NB4 (cell line): ENCODE measurements around the gene IFNA14.

Experiments
- DNase-seq: peaks from one replicate; pipeline ENCODE4 v3.0.0; 2010; ENCODE audit warnings: low read depth
- H3K4me3 ChIP-seq: one replicate; pipeline ENCODE4 v1.5.1; 2011; ENCODE audit warnings: mild to moderate bottlenecking, low read depth, low read length, moderate library complexity
- MAX ChIP-seq: IDR thresholded peaks from 2 replicates; pipeline ENCODE4 v1.6.1; 2011; ENCODE audit warnings: low read depth, low read length
- MYC ChIP-seq: IDR thresholded peaks from 2 replicates; pipeline ENCODE4 v1.6.1; 2011; ENCODE audit warnings: low read depth, low read length
- POLR2A ChIP-seq: IDR thresholded peaks from 2 replicates; pipeline ENCODE4 v1.6.1; 2011; ENCODE audit warnings: mild to moderate bottlenecking; ENCODE audit not compliant: insufficient read length; ENCODE audit errors: extremely low read depth
- TF ChIP-seq, protein P1 (sequence below): IDR thresholded peaks from one replicate; pipeline ENCODE4 v1.5.1; 2012; ENCODE audit warnings: low read depth, low read length

IFNA14 gene

GRCh38 chr9:21239911-21240310 lies at the start of gene IFNA14:
Gene IFNA14 (minus strand): TSS chr9:21240005. CDS start chr9:21239935, 70 bp downstream.
- no peak for DNase-seq
- TF ChIP-seq MAX (no peak), POLR2A (no peak), MYC (no peak)
- TF ChIP-seq, protein P1, sequence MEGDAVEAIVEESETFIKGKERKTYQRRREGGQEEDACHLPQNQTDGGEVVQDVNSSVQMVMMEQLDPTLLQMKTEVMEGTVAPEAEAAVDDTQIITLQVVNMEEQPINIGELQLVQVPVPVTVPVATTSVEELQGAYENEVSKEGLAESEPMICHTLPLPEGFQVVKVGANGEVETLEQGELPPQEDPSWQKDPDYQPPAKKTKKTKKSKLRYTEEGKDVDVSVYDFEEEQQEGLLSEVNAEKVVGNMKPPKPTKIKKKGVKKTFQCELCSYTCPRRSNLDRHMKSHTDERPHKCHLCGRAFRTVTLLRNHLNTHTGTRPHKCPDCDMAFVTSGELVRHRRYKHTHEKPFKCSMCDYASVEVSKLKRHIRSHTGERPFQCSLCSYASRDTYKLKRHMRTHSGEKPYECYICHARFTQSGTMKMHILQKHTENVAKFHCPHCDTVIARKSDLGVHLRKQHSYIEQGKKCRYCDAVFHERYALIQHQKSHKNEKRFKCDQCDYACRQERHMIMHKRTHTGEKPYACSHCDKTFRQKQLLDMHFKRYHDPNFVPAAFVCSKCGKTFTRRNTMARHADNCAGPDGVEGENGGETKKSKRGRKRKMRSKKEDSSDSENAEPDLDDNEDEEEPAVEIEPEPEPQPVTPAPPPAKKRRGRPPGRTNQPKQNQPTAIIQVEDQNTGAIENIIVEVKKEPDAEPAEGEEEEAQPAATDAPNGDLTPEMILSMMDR, result no peak
- H3K4me3 ChIP-seq, result no peak within 1 kb of the TSS

- DNase-seq, result peak; percentile 29
- no peak overlapping the region for H3K4me3 ChIP-seq
- TF ChIP-seq, protein P1, result no peak
- TF ChIP-seq MYC, result no peak
- no peak for TF ChIP-seq POLR2A
- no peak for TF ChIP-seq MAX
Observed at GRCh38 chr9:21287280-21287679, 47.5 kb upstream of the IFNA14 start.

DNA sequence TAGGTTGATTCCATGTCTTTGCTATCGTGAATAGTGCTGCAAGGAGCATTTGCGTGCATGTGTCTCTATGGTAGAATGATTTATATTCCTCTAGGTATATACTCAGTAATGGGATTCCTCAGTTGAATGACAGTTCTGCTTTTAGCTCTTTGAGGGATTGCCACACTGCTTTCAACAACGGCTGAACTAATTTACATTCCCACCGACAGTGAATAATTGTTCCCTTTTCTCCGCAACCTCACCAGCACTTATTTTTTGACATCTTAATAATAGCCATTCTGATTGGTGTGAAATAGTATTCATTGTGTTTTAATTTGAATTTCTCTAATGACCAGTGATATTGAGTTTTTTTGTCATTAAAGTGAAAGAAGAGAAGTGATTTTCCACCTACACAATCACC lies 46.9 kb upstream of the IFNA14 start:
- TF ChIP-seq MYC (no peak), MAX (no peak), POLR2A (no peak)
- TF ChIP-seq, protein P1, result no peak
- peak; percentile 53 for DNase-seq
- no peak overlapping the region for H3K4me3 ChIP-seq

- TF ChIP-seq MYC, result no peak
- TF ChIP-seq POLR2A, result no peak
- TF ChIP-seq MAX, result no peak
- TF ChIP-seq, protein P1, result no peak
- no peak overlapping the region for H3K4me3 ChIP-seq
- no peak for DNase-seq
Observed at GRCh38 chr9:21286099-21286498, 46.3 kb upstream of the IFNA14 start.

GRCh38 chr9:21281275-21281674 lies 41.5 kb upstream of the IFNA14 start:
- no peak overlapping the region for H3K4me3 ChIP-seq
- no peak for DNase-seq
- TF ChIP-seq POLR2A (no peak), MAX (no peak), MYC (no peak)
- TF ChIP-seq, protein P1, result no peak

- H3K4me3 ChIP-seq, result no peak overlapping the region
- TF ChIP-seq MAX (no peak), POLR2A (no peak), MYC (no peak)
- TF ChIP-seq, protein P1, result no peak
Observed at GRCh38 chr9:21268347-21268657, 28.5 kb upstream of the IFNA14 start.

More at GRCh38 chr9:21268347-21268657, 28.5 kb upstream of the IFNA14 start:
- no peak for DNase-seq
